ENCODE measurements around the gene SMIM45.

DNA sequence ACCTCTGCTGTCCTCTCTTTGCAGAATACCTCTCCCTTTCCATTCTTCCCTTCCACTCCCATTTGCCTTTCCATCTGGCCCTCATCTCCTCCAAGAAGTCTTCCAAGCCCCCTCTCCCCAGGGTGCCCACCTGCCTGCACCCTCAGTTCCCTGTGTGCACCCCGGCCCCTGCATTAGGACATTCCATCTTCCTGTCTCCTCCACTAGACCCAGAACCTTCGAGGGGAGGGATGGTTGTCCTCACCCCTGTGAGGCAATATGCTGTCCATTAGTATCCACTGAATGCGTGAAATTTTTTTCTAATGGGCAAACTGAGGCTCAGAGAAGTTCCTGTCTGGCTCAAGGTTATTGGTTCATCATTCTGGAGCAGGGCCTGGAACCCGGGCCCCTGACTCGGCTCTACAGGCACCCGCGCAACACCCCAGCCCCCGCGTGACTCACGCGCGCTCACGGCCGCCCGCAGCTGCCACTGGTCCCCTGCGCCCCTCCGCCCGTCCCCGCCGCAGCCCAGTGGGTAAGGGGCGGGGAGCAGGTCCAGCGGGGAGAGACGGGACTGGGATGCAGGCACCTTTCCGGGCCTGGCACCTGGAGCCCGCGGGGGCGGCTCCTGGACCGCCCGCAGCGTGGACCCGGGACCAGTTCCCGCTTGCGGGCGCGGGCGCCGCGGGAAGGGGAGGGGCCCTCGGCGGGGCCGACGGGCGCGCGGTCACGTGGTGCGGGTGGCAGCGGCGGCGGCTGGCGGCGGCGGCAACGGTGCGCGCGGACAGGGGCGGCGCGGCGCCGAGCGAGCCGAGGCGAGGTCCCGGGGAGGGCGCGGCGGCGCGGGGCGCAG, 24.3 kb downstream of the SMIM45 start:
- TF ChIP-seq, protein P1, sequence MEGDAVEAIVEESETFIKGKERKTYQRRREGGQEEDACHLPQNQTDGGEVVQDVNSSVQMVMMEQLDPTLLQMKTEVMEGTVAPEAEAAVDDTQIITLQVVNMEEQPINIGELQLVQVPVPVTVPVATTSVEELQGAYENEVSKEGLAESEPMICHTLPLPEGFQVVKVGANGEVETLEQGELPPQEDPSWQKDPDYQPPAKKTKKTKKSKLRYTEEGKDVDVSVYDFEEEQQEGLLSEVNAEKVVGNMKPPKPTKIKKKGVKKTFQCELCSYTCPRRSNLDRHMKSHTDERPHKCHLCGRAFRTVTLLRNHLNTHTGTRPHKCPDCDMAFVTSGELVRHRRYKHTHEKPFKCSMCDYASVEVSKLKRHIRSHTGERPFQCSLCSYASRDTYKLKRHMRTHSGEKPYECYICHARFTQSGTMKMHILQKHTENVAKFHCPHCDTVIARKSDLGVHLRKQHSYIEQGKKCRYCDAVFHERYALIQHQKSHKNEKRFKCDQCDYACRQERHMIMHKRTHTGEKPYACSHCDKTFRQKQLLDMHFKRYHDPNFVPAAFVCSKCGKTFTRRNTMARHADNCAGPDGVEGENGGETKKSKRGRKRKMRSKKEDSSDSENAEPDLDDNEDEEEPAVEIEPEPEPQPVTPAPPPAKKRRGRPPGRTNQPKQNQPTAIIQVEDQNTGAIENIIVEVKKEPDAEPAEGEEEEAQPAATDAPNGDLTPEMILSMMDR (conservative IDR thresholded peaks at IDR 0.05; ENCODE audit: low read depth, low read length), result no peak
- TF ChIP-seq EZH2phosphoT487 (IDR thresholded peaks at IDR 0.05; ENCODE audit: borderline replicate concordance, low read length), result no peak

Measured in PC-3 (cell line).